Muscle of leg (tissue), 9 donors: ENCODE results near the gene PTGES2. TPM values are rescaled to one million over a fixed set of nuclear protein-coding genes. Genes with fewer than 3 reads are reported as not detected.

Experiments
- polyA plus RNA-seq, 8 donors: library from polyadenylated mRNA; unstranded; fragments of 120-200 nt; gene quantifications; one replicate each; pipeline versions ENCODE4 v1.2.1 to v1.2.3, GENCODE V29; 2013; ENCODE audit warnings: inconsistent platforms in 1 of 8, low replicate concordance in 1 of 8; ENCODE audit not compliant: insufficient read length in 8 of 8, insufficient read depth in 1 of 8
- total RNA-seq: library from RNA; stranded (reverse); fragments of 120-200 nt; gene quantifications from one replicate; pipeline ENCODE4 v1.2.4, GENCODE V29; 2013

PTGES2 gene
- total and polyA plus RNA-seq, 9 donors = 30.1 to 45.3 (median 41.3) TPM

Other genes with a start within 250 kb of the PTGES2 start
- gene ST6GALNAC6, start 228.1 kb downstream of the PTGES2 start, total RNA-seq = 44.9 TPM
- gene ST6GALNAC6, start 228.1 kb downstream of the PTGES2 start, polyA plus RNA-seq = 10 to 100 TPM; 35.9 to 60.6 (median 49.0) TPM
- gene ST6GALNAC4, start 210.7 kb downstream of the PTGES2 start, total RNA-seq = 21.0 TPM
- 10 to 100 TPM; 23.2 to 41.0 (median 31.2) TPM for gene ST6GALNAC4, start 210.7 kb downstream of the PTGES2 start, polyA plus RNA-seq
- gene PIP5KL1, start 197.0 kb downstream of the PTGES2 start, total RNA-seq = 0.49 TPM
- 1 to 10 TPM in 7 of 8 donors, under 1 TPM in 1; 0.42 to 3.5 (median 2.3) TPM for gene PIP5KL1, start 197.0 kb downstream of the PTGES2 start, polyA plus RNA-seq
- gene DPM2, start 189.9 kb downstream of the PTGES2 start, total RNA-seq = 16.7 TPM
- 10 to 100 TPM; 20.0 to 26.8 (median 23.6) TPM for gene DPM2, start 189.9 kb downstream of the PTGES2 start, polyA plus RNA-seq
- gene EEIG1, start 146.7 kb downstream of the PTGES2 start, total RNA-seq = 5.1 TPM
- 10 to 100 TPM; 12.3 to 23.5 (median 16.3) TPM for gene EEIG1, start 146.7 kb downstream of the PTGES2 start, polyA plus RNA-seq
- 10.0 TPM for gene NAIF1, start 60.4 kb downstream of the PTGES2 start, total RNA-seq
- gene NAIF1, start 60.4 kb downstream of the PTGES2 start, polyA plus RNA-seq = 1 to 10 TPM; 7.4 to 8.9 (median 8.3) TPM
- gene SLC25A25, start 59.5 kb downstream of the PTGES2 start, total RNA-seq = 14.6 TPM
- gene SLC25A25, start 59.5 kb downstream of the PTGES2 start, polyA plus RNA-seq = 10 to 100 TPM; 12.9 to 15.3 (median 14.2) TPM
- 0.09 TPM for gene LCN2, start 21.7 kb upstream of the PTGES2 start, total RNA-seq
- 1 to 10 TPM in 5 of 8 donors, under 1 TPM in 3; 0.72 to 2.8 (median 1.3) TPM for gene LCN2, start 21.7 kb upstream of the PTGES2 start, polyA plus RNA-seq
- gene BBLN, start 32.5 kb upstream of the PTGES2 start, total RNA-seq = 41.1 TPM
- 10 to 100 TPM; 25.5 to 37.8 (median 29.3) TPM for gene BBLN, start 32.5 kb upstream of the PTGES2 start, polyA plus RNA-seq
- gene CIZ1, start 63.8 kb upstream of the PTGES2 start, total RNA-seq = 36.4 TPM
- 100 to 1,000 TPM in 5 of 8 donors, 10 to 100 TPM in 3; 92.8 to 120 (median 104) TPM for gene CIZ1, start 63.8 kb upstream of the PTGES2 start, polyA plus RNA-seq
- 18.5 TPM for gene DNM1, start 75.7 kb upstream of the PTGES2 start, total RNA-seq
- gene DNM1, start 75.7 kb upstream of the PTGES2 start, polyA plus RNA-seq = 10 to 100 TPM; 33.5 to 75.6 (median 45.0) TPM
- gene GOLGA2, start 148.3 kb upstream of the PTGES2 start, total RNA-seq = 91.9 TPM
- gene GOLGA2, start 148.3 kb upstream of the PTGES2 start, polyA plus RNA-seq = 100 to 1,000 TPM in 3 of 8 donors, 10 to 100 TPM in 5; 78.6 to 109 (median 90.5) TPM
- gene SWI5, start 148.5 kb upstream of the PTGES2 start, total RNA-seq = 29.9 TPM
- 10 to 100 TPM; 20.5 to 29.6 (median 25.0) TPM for gene SWI5, start 148.5 kb upstream of the PTGES2 start, polyA plus RNA-seq
- gene TRUB2, start 194.7 kb upstream of the PTGES2 start, total RNA-seq = 23.9 TPM
- gene TRUB2, start 194.7 kb upstream of the PTGES2 start, polyA plus RNA-seq = 10 to 100 TPM; 20.0 to 25.3 (median 23.6) TPM
- gene COQ4, start 195.1 kb upstream of the PTGES2 start, total RNA-seq = 26.0 TPM
- gene COQ4, start 195.1 kb upstream of the PTGES2 start, polyA plus RNA-seq = 10 to 100 TPM; 24.4 to 39.3 (median 32.8) TPM
- 7.2 TPM for gene SLC27A4, start 212.8 kb upstream of the PTGES2 start, total RNA-seq
- gene SLC27A4, start 212.8 kb upstream of the PTGES2 start, polyA plus RNA-seq = 10 to 100 TPM; 11.8 to 16.3 (median 13.2) TPM
- gene URM1, start 243.6 kb upstream of the PTGES2 start, total RNA-seq = 48.3 TPM
- 10 to 100 TPM; 55.4 to 82.2 (median 68.5) TPM for gene URM1, start 243.6 kb upstream of the PTGES2 start, polyA plus RNA-seq